ACHN (cell line): ENCODE data around the gene ELP1.
"Not testable (repeated sequence)": the region's sequence is repeated elsewhere in the genome, so short reads cannot be mapped to it uniquely, and the experiment has no call there.

ENCODE experiments used
- DNase-seq: peaks from one replicate; pipeline ENCODE4 v3.0.0-alpha.2; 2015
- in situ Hi-C: cut with HindIII; loops from 2 replicates; pipeline ENCODE4 v1.10.0; 2017; ENCODE audit warnings: low sequenced_read_pairs, low pct_ligation_motif_present, low pct_unique_long_range_greater_than_20kb

The ELP1 gene

GRCh38 chr9:108863891-108864290 lies 70.0 kb downstream of the ELP1 start:
- in situ Hi-C loops: no loop called here

GRCh38 chr9:108861997-108862396 lies 71.9 kb downstream of the ELP1 start, which contains the start of gene ACTL7A:
ACTL7A (plus strand) TSS chr9:108862266; CDS start chr9:108862323, 57 bp downstream.
- in situ Hi-C loops: no loop called here
- DNase-seq: no peak

More at GRCh38 chr9:108863891-108864290, 70.0 kb downstream of the ELP1 start:
- no peak for DNase-seq

GRCh38 chr9:108861464-108861863 lies 72.5 kb downstream of the ELP1 start:
- in situ Hi-C loops: no loop called here
- DNase-seq: no peak

GRCh38 chr9:108860764-108861163 lies 73.2 kb downstream of the ELP1 start:
- in situ Hi-C loops: no loop called here
- DNase-seq: no peak

GRCh38 chr9:108860354-108860753 lies 73.6 kb downstream of the ELP1 start:
- no peak for DNase-seq
- in situ Hi-C loops: no loop called here

GRCh38 chr9:108859459-108860114 lies 74.3 kb downstream of the ELP1 start:
- in situ Hi-C loops: no loop called here
- no peak for DNase-seq

GRCh38 chr9:108857572-108857971 lies 76.4 kb downstream of the ELP1 start:
- no peak for DNase-seq
- in situ Hi-C loops: no loop called here

- in situ Hi-C loops: no loop called here
- DNase-seq: no peak
Observed at GRCh38 chr9:108855888-108856287, 78.0 kb downstream of the ELP1 start, which contains the start of gene ACTL7B. ACTL7B (minus strand) TSS chr9:108855986; CDS start chr9:108855930, 56 bp downstream.

- in situ Hi-C loops: no loop called here
- no peak for DNase-seq
Observed at GRCh38 chr9:108855529-108855886, 78.4 kb downstream of the ELP1 start.

GRCh38 chr9:108854641-108855528 lies 79.0 kb downstream of the ELP1 start:
- in situ Hi-C loops: no loop called here
- DNase-seq: no peak

GRCh38 chr9:108854094-108854493 lies 79.8 kb downstream of the ELP1 start:
- in situ Hi-C loops: no loop called here
- DNase-seq: no peak

- DNase-seq: no peak
- in situ Hi-C loops: no loop called here
Observed at GRCh38 chr9:108852079-108852478, 81.8 kb downstream of the ELP1 start.

GRCh38 chr9:108851138-108851537 lies 82.8 kb downstream of the ELP1 start:
- in situ Hi-C loops: no loop called here
- DNase-seq: no peak

GRCh38 chr9:108850293-108850897 lies 83.5 kb downstream of the ELP1 start:
- peak; percentile 28 for DNase-seq
- in situ Hi-C loops: no loop called here

- in situ Hi-C loops, DNase-seq: not testable (repeated sequence)
Observed at GRCh38 chr9:108848296-108848695, 85.6 kb downstream of the ELP1 start.

GRCh38 chr9:108845947-108846346 lies 88.0 kb downstream of the ELP1 start:
- no peak for DNase-seq

GRCh38 chr9:108845507-108845906 lies 88.4 kb downstream of the ELP1 start:
- in situ Hi-C loops: no loop called here
- DNase-seq: no peak

More at GRCh38 chr9:108845947-108846346, 88.0 kb downstream of the ELP1 start:
- in situ Hi-C loops: no loop called here

GRCh38 chr9:108844856-108845255 lies 89.1 kb downstream of the ELP1 start:
- no peak for DNase-seq
- in situ Hi-C loops: no loop called here

- in situ Hi-C loops: no loop called here
- DNase-seq: no peak
Observed at GRCh38 chr9:108844391-108844790, 89.5 kb downstream of the ELP1 start.
